Measurements from ENCODE around the gene PLPPR5. TPM values are rescaled to one million over a fixed set of nuclear protein-coding genes. Genes with fewer than 3 reads are reported as not detected.
A peak's percentile ranks its signal among the peaks of the same experiment; 100 is the strongest.
"Not testable (repeated sequence)": the region's sequence is repeated elsewhere in the genome, so short reads cannot be mapped to it uniquely, and the experiment has no call there.

The PLPPR5 gene
- total RNA-seq, 1 experiment from 2014 or later, result not detected

GRCh38 chr1:98919211-98919610, 85.5 kb downstream of the PLPPR5 start:
- no peak for DNase-seq (ENCODE audit: low spot score)

DNA sequence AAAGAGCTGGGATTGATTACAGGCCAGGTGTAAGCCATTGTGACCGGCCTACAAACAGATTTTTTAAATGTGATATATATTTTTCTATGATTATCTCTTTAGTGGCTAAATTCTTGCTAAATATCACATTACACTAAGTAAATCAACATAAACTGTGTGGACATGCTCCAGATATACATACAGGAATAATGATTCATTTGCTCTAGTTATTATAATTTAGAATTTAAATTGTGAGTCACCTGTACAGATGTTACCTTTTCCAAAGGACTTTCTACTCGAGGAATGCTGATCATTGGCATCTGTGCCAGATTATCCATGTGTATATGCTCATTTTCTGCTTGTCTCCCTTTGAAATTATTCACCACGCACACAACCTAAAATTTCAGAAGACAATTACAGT, 90.1 kb downstream of the PLPPR5 start:
- no peak for DNase-seq (ENCODE audit: low spot score)

DNA sequence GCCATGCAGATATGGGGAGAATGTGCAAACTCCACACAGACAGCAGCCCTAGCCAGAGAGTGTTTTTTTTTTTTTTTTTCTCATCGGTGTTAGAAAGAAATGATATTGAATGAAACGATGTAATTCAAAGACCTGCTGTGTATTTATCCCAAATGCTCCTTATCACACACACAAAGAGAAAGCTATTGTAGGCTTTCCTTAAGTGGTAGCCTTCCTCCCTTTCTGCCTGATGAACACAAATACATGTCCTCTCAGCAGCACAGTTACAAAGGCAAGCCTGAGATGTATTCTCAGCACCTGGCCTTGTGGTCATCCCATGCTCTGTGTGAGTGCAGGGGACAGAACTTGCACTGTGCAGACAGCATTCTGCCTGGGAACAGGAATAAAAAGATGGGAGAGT, 93.8 kb downstream of the PLPPR5 start:
- no peak for DNase-seq (ENCODE audit: low spot score)

DNA sequence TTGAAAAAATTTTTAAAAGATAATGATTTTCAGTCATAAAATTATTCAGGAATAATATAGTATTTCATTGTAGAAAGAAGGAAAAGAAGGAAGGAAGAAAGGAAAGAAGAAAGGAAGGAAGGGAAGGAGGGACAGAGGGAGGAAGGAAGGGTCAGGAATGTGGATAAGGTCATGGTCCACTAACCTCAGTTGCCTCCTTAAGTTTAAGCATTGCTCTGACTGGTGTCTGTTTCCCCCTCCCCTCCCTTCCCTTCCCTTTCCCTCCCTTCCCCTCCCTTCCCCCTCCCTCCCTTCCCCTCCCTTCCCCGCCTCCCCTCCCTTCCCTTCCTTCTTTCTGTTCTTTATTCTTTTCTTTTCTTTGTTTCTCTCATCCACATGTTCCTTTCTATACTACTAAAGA, 95.7 kb downstream of the PLPPR5 start:
- no peak for DNase-seq (ENCODE audit: low spot score)

GRCh38 chr1:98906809-98907208, 97.9 kb downstream of the PLPPR5 start:
- DNase-seq (ENCODE audit: low spot score), result no peak

DNA sequence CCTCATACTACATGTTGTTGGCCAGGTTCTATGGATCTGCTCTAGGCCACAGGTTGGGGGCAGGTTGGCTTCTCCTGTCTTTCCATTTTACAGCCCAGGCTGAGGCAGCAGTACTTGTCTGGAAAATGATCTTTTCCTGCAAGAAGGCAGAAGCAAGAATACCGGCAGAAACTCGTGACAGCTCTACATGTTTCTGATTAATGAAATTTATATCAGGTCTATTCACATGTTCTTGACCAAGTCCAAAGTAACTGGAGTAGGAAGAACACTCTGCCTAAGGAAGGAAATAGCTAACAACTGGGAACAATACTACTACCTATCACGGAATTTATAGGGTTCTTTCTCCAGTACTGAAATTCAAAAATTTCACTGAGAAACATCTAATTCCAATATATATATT, 98.3 kb downstream of the PLPPR5 start:
- DNase-seq (ENCODE audit: low spot score), result no peak

- DNase-seq (ENCODE audit: low spot score), result no peak
These were observed 100.0 kb downstream of the PLPPR5 start for GRCh38 chr1:98904684-98905083.

DNA sequence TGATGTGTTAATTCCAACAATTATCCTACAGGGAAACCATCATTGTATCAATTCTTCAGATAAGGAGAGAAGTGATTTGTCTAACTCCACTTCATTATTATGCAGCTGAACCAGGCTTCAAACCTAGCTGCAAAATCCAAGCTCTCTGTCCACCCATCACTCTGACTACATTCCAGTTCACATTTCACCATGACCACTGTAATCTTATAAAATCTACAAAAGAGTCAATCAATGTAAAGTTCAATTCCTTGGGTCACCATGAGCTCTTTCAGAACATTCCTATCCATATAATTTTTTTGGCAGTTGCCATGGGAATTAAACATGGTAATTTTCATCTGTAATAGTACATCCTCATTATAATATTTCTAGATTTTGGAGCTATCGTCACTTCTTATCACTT, 100.9 kb downstream of the PLPPR5 start:
- DNase-seq (ENCODE audit: low spot score), result no peak

DNA sequence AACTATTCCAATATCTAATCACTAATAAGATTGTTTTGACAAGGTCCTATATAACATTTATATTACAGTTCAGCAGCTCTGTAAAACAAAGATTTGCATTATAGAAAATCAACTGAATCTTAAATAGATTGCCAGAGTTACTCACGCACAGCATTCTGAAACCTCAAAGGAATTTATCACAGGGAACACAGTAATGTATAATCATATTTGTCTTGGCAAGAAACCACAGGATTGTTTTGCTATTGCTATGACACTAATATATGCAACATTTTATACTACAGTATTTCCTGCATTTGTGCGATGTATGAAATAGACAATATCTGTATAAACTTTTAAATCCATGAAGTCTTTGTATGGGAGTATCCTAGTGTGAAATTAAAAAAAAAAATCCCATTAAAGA, 101.4 kb downstream of the PLPPR5 start:
- DNase-seq (ENCODE audit: low spot score), result peak; percentile 30

- DNase-seq (ENCODE audit: low spot score), result no peak
These were observed 105.7 kb downstream of the PLPPR5 start for GRCh38 chr1:98898940-98899339.

DNA sequence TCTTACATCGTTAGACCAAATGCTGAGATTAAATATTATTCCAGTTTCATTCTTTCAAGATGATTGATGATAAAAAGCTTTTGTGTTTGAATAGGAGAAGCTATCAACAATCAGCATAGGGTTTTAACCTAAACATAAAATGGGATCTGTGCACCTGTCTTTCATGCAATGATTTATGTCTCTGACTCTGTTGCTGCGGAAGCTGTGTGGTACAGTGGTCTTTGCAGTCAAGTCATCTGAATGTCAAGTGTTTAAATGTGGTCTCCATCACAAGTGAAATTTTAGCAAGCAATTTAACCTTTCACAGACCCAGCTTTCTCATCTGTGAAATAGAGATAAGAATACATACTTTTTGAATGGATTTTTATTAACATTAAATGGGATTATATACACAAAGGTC, 107.2 kb downstream of the PLPPR5 start:
- DNase-seq (ENCODE audit: low spot score), result no peak

DNA sequence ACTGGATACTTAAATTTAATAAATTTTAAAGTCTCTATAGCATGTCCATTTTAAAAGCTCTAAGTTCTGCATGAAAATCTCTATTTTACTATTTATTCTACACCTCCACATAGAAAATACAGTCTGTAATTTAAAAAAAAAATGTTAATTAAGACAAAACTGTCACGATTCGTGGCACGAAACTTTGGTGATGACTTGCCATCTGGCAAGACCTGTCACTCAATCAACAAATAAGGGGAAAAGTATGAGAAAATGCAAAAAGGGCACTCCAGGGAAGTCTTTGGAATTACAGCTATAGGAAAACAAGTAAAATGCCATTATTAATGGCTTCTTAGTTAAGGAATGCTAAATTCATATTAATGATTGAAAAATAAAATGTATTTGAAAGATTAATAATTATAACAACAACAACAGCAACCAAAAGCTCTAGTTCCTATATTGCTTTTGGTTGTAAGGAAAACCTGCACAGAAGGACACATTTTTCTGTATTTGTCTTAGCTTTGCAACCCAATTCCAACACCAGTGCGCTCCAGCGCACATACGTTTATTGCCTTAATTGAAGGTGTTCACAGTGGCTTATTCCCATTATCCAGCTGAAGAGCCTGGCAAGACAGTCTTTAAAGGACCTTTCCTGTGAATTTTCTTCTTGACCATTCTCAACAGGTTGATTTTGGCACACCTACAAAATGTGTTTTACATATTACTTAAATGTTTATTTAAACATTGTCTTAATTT, 107.8 kb downstream of the PLPPR5 start:
- no peak for DNase-seq (ENCODE audit: low spot score)

GRCh38 chr1:98893371-98893770, 111.3 kb downstream of the PLPPR5 start:
- no peak for DNase-seq (ENCODE audit: low spot score)

GRCh38 chr1:98888869-98889268, 115.8 kb downstream of the PLPPR5 start:
- DNase-seq (ENCODE audit: low spot score), result no peak

DNA sequence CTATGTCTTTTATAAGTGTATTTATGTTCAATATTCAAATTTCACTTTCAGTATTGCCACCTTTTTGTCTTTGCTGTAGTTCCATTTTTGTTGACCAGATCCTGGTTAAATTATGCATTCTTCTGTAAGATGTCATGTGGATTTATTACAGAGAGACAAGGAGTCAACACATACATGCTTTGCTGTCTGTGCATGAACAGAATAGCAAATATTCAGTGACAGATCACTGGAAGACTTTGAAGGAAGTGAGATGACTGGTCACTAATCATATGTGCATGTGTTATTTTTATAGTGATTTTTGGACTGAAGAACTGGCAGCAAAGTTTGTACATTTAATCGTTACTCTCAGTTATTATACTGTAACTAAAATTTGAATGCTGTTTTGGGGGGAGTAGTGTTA, 117.2 kb downstream of the PLPPR5 start:
- no peak for DNase-seq (ENCODE audit: low spot score)

DNA sequence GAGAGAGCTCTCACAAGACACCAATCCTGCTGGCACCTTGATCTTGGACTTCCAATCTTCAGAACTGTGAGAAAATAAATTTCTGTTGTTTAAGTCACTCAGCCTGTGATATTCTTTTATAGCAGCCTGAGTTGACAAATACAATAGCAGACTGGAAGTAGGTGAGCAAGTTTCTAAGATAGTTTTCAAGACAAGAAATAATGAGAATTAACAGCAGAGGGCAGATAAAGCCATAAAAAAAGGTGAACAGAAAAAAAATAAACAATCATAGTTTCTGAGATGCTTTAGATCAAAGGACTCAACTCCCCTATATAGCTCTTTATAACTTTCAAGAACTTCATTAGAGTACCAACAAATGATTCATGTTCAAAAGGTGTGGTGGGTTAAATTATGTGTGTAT, 119.8 kb downstream of the PLPPR5 start:
- no peak for DNase-seq (ENCODE audit: low spot score)

DNA sequence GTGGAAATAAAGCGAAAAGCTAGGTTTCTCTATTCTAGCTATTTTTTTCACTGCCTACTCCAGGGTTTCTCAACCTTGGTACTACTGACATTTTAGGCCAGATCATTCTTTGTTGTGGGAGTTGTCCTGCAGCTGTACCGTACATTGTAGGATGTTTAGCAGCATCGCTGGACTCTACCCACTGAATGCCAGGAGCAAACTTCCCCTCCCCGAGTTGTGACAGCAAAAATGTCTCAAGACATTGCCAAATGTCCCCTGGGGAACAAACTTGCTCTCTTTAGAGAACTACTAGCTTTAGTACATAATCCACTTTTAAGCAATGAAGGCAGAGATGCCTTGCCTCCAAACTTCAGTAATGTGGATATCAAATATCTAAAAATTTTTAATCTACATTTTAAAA, 122.8 kb downstream of the PLPPR5 start:
- DNase-seq (ENCODE audit: low spot score), result no peak

- not testable (repeated sequence) for DNase-seq (ENCODE audit: low spot score)
These were observed 123.4 kb downstream of the PLPPR5 start for GRCh38 chr1:98881234-98881633.

DNA sequence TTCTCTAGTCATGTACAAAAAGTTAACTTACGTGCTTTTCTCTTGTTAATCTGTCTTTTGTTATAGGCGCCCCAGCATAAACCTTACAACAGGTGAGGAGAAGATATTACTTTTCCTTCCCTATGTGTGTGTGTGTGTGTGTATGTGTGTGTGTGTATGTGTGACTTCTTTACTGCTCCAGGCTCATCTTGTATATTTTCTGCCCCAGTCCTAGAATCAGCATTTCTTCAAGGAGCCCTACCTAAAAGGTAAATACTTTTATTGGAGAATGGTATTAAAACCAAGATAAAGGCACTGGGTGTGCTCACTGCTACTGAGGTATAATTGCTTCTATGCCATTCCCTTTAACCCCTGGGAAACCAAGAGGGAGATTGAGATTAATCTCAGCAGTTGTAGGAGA, 129.8 kb downstream of the PLPPR5 start:
- no peak for DNase-seq (ENCODE audit: low spot score)

DNA sequence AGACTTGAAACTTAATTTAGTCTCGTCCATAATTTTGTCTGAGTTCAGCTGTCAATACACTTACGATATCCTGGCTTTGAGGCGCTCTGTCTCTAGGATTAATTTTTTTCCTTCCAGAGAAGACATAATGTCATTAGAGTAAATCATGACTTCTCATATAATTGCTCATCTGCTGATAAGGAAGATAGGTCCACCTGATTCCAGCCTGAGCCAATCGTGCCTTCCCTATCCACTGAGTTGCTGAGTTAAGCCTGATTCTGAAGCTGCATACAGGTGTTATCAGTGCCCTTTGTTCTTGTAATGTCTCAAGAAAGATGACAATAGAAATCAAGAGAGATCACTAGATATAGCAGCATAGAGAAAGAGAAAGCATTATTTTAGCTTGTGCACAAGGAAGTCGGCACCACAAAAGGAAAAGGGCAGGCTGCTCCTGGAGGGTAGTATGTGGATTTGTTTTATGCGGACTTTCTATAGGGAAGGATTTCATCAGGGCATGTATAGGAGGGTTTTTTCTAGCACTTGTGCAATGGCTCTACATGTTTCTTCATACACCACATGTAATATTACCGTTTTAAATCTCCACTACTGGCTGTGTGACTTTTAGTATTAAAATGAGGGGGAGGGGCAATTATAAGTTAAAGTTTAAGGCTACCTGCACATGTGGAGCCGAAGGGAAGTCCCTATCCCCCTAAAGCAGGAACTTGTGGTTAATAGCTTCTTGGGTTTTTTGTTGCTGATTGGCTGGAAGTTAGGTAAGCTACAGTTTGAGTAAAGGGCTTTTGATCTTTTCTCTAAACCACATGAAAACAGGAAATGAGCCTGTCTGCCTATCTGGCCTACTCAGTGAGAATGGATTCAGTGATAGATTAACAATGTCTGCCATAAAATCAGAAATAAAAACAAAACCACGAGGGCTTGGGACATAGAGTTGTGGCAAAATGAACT, 133.4 kb downstream of the PLPPR5 start:
- peak; percentile 17 for DNase-seq (ENCODE audit: low spot score)

GRCh38 chr1:98865796-98866195, 138.9 kb downstream of the PLPPR5 start:
- DNase-seq (ENCODE audit: low spot score), result no peak

DNA sequence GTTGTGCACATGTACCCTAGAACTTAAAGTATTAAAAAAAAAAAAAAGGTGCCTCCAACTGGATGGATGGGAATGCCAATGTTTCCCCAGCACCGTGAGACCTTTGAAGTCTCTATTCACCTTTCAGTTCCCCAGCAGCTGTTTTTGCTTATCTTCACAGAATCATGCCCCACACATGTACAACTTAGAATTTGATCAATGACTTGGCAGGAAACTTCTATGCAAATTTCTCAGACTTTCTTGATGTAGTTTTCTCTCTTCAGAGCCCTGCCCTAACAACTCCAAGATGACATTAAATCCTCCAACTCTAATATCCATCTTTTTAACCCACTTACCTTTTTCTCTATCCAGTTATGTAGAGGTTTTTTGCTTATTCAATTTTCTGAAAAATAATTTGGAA, 144.3 kb downstream of the PLPPR5 start:
- DNase-seq (ENCODE audit: low spot score), result no peak

GRCh38 chr1:98854137-98854536, 150.5 kb downstream of the PLPPR5 start:
- DNase-seq (ENCODE audit: low spot score), result no peak

All from HT-29 (cell line).